ENCODE data around the gene PSMD2.
A peak's percentile ranks its signal among the peaks of the same experiment; 100 is the strongest.

PSMD2 gene

GRCh38 chr3:184334470-184335158 lies 35.6 kb downstream of the PSMD2 start:
- Histone ChIP-seq H3K9me2 (replicated peaks; ENCODE audit: control insufficient read depth, low read length) (no peaks in the 10 kb centered on the region), H3F3A (ENCODE audit: control insufficient read depth, insufficient read depth) (peaks cover 57% of the 10 kb centered on the region), H3K27ac (ENCODE audit: low read depth, low read length) (no peak overlapping the region), H3K27me3 (ENCODE audit: control insufficient read depth, low read length) (peaks cover 3% of the 10 kb centered on the region; the same call in 1 of the 2 replicates), H4K20me1 (ENCODE audit: control insufficient read depth, insufficient read depth, low read depth, low read length) (peaks cover 14% of the 10 kb centered on the region), H3K79me2 (ENCODE audit: control insufficient read depth, low read length) (no peaks in the 10 kb centered on the region), H3K4me2 (ENCODE audit: low read length) (no peak overlapping the region), H3K4me3 (ENCODE audit: low read length) (no peak overlapping the region), H3K9me3 (ENCODE audit: control insufficient read depth, insufficient read depth, low read length) (no peaks in the 10 kb centered on the region), H3K36me3 (ENCODE audit: control insufficient read depth, low read length) (peaks cover 58% of the 10 kb centered on the region), H3K4me1 (ENCODE audit: control insufficient read depth, low read length) (peaks cover 22% of the 10 kb centered on the region)
- TF ChIP-seq CTCF (IDR thresholded peaks at IDR 0.05; ENCODE audit: low read depth, low read length, poor library complexity, severe bottlenecking) (no peak), EZH2phosphoT487 (IDR thresholded peaks at IDR 0.05; ENCODE audit: borderline replicate concordance, low read length) (no peak)

GRCh38 chr3:184335291-184335660 lies 36.2 kb downstream of the PSMD2 start:
- Histone ChIP-seq H3K79me2 (ENCODE audit: control insufficient read depth, low read length) (no peaks in the 10 kb centered on the region), H3K4me2 (ENCODE audit: low read length) (peak overlapping the region; percentile 79)

GRCh38 chr3:184335661-184336546 lies 36.9 kb downstream of the PSMD2 start:
- Histone ChIP-seq H3K9me2 (replicated peaks; ENCODE audit: control insufficient read depth, low read length) (no peaks in the 10 kb centered on the region), H3K4me3 (ENCODE audit: low read length) (peak overlapping the region; percentile 72), H3F3A (ENCODE audit: control insufficient read depth, insufficient read depth) (peaks cover 50% of the 10 kb centered on the region), H3K27ac (ENCODE audit: low read depth, low read length) (0 out of 2 replicates have a peak overlapping the region, but pooled peaks have one; percentile 24), H3K4me2 (ENCODE audit: low read length) (peak overlapping the region; percentile 79), H3K9me3 (ENCODE audit: control insufficient read depth, insufficient read depth, low read length) (no peaks in the 10 kb centered on the region), H3K79me2 (ENCODE audit: control insufficient read depth, low read length) (no peaks in the 10 kb centered on the region), H3K4me1 (ENCODE audit: control insufficient read depth, low read length) (peaks cover 22% of the 10 kb centered on the region), H3K27me3 (ENCODE audit: control insufficient read depth, low read length) (peaks cover 3% of the 10 kb centered on the region; the same call in 1 of the 2 replicates), H4K20me1 (ENCODE audit: control insufficient read depth, insufficient read depth, low read depth, low read length) (peaks cover 14% of the 10 kb centered on the region), H3K36me3 (ENCODE audit: control insufficient read depth, low read length) (peaks cover 47% of the 10 kb centered on the region)
- TF ChIP-seq CTCF (IDR thresholded peaks at IDR 0.05; ENCODE audit: low read depth, low read length, poor library complexity, severe bottlenecking), result no peak
- TF ChIP-seq EZH2phosphoT487 (IDR thresholded peaks at IDR 0.05; ENCODE audit: borderline replicate concordance, low read length), result no peak

More at GRCh38 chr3:184335291-184335660, 36.2 kb downstream of the PSMD2 start:
- peak overlapping the region; percentile 72 for H3K4me3 ChIP-seq (ENCODE audit: low read length)
- peaks cover 22% of the 10 kb centered on the region for H3K4me1 ChIP-seq (ENCODE audit: control insufficient read depth, low read length)
- H3K9me2 ChIP-seq (replicated peaks; ENCODE audit: control insufficient read depth, low read length), result no peaks in the 10 kb centered on the region
- H3K36me3 ChIP-seq (ENCODE audit: control insufficient read depth, low read length), result peaks cover 52% of the 10 kb centered on the region
- H3F3A ChIP-seq (ENCODE audit: control insufficient read depth, insufficient read depth), result peaks cover 52% of the 10 kb centered on the region
- H4K20me1 ChIP-seq (ENCODE audit: control insufficient read depth, insufficient read depth, low read depth, low read length), result peaks cover 14% of the 10 kb centered on the region
- TF ChIP-seq EZH2phosphoT487 (IDR thresholded peaks at IDR 0.05; ENCODE audit: borderline replicate concordance, low read length), result no peak
- TF ChIP-seq CTCF (IDR thresholded peaks at IDR 0.05; ENCODE audit: low read depth, low read length, poor library complexity, severe bottlenecking), result no peak
- H3K27ac ChIP-seq (ENCODE audit: low read depth, low read length), result peak overlapping the region; percentile 24; the same call in 1 of the 2 replicates
- H3K27me3 ChIP-seq (ENCODE audit: control insufficient read depth, low read length), result peaks cover 3% of the 10 kb centered on the region; the same call in 1 of the 2 replicates
- H3K9me3 ChIP-seq (ENCODE audit: control insufficient read depth, insufficient read depth, low read length), result no peaks in the 10 kb centered on the region
